HepG2 (cell line): ENCODE results near the gene ABHD12. TPM values are rescaled to one million over a fixed set of nuclear protein-coding genes. Genes with fewer than 3 reads are reported as not detected.

Experiments
- ATAC-seq: fragments of 200-7000 bp; cut with Tn5 transposase; 3 replicates; pipeline ENCODE4 v1.9.1; 2020; ENCODE audit warnings: mild to moderate bottlenecking, moderate library complexity
- BruUV-seq: library from RNA; stranded (reverse); fragments of 400-500 nt; replicated peaks from 2 replicates; lab custom pipeline; 2021; lab: Mats Ljungman, UMichigan
- CTCF ChIA-PET: fragments of 300-600 bp; formaldehyde crosslinking; extraction: SDS; loops from one replicate; lab custom pipeline; 2021; ENCODE audit warnings: low total read pairs, inconsistent platforms, low intra/inter-chr PET ratio; lab: Yijun Ruan, JAX
- POLR2A ChIA-PET: fragments of 350-600 bp; sonication (Branson Sonifier 250); formaldehyde crosslinking; loops from one replicate; lab custom pipeline; 2020; ENCODE audit warnings: antibody characterized with exemption, inconsistent platforms; lab: Yijun Ruan, JAX
- DNase-seq: peaks from one replicate; pipeline ENCODE4 v3.0.0-alpha.2; 2015; ENCODE audit warnings: low spot score
- FAIRE-seq: peaks from 3 replicates; lab custom pipeline; 2011; peaks lifted over from hg19 to GRCh38; lab: Jason Lieb, UNC
- H2AFZ ChIP-seq: one replicate; pipeline ENCODE4 v1.6.1; 2011; ENCODE audit warnings: low read length, inconsistent platforms
- H3K27ac ChIP-seq: fragments of 300-600 bp; 3 replicates; pipeline ENCODE4 v1.8.0; 2011; ENCODE audit warnings: mixed run types, mild to moderate bottlenecking, mixed read lengths, low read length, inconsistent platforms; ENCODE audit not compliant: insufficient read depth; ENCODE audit errors: extremely low read length
- H3K27me3 ChIP-seq, 2 experiments: fragments of 200-600 bp in 1 of 2; 2 replicates in 1 of 2; 3 replicates in 1 of 2; pipeline versions ENCODE4 v1.6.0 to v1.8.0; 2011; ENCODE audit warnings: low read length in 2 of 2, mild to moderate bottlenecking in 2 of 2, moderate library complexity in 2 of 2, inconsistent platforms in 1 of 2; ENCODE audit not compliant: insufficient read depth in 2 of 2, control insufficient read depth in 1 of 2
- H3K36me3 ChIP-seq, 2 experiments: fragments of 200-600 bp in 1 of 2; replicated peaks in 1 of 2; 2 replicates in 1 of 2; 3 replicates in 1 of 2; pipeline versions ENCODE4 v1.5.1 to v1.8.0; 2011; ENCODE audit warnings: low read length in 2 of 2, inconsistent platforms in 1 of 2; ENCODE audit not compliant: insufficient read depth in 2 of 2, control insufficient read depth in 1 of 2
- H3K4me1 ChIP-seq: 2 replicates; pipeline ENCODE4 v1.5.1; 2012; ENCODE audit warnings: low read length, inconsistent platforms; ENCODE audit not compliant: insufficient read depth
- H3K4me2 ChIP-seq: 2 replicates; pipeline ENCODE4 v1.6.0; 2011; ENCODE audit warnings: low read depth, low read length, inconsistent platforms
- H3K4me3 ChIP-seq, 3 experiments: fragments of 200-600 bp in 1 of 3; sonication (generic), shearing (Covaris generic) in 1 of 3; replicated peaks in 1 of 3; 2 replicates each; pipeline ENCODE4 v1.5.1; 2011 to 2016; ENCODE audit warnings: low read length in 3 of 3, inconsistent platforms in 2 of 3, low read depth in 2 of 3, mild to moderate bottlenecking in 2 of 3, control low read depth in 1 of 3, mixed read lengths in 1 of 3; ENCODE audit not compliant: insufficient read depth in 1 of 3
- H3K79me2 ChIP-seq: one replicate; pipeline ENCODE4 v1.6.1; 2011; ENCODE audit warnings: low read length, inconsistent platforms; ENCODE audit not compliant: insufficient read depth
- H3K9ac ChIP-seq: 2 replicates; pipeline ENCODE4 v1.6.0; 2011; ENCODE audit warnings: mild to moderate bottlenecking, low read depth, low read length, inconsistent platforms; ENCODE audit not compliant: insufficient read depth
- H3K9me3 ChIP-seq: 2 replicates; pipeline ENCODE4 v1.5.1; 2012; ENCODE audit warnings: mild to moderate bottlenecking, low read length
- H4K20me1 ChIP-seq: 2 replicates; pipeline ENCODE4 v1.6.0; 2011; ENCODE audit warnings: inconsistent platforms, mild to moderate bottlenecking, low read length, moderate library complexity; ENCODE audit not compliant: insufficient read depth
- DR1 ChIP-seq: sonication (generic); formaldehyde crosslinking; IDR thresholded peaks from 2 replicates; pipeline ENCODE4 v1.8.0; 2021; ENCODE audit warnings: mild to moderate bottlenecking, missing genetic modification reagents, inconsistent platforms
- HNRNPK ChIP-seq: fragments of 200-400 bp; formaldehyde crosslinking; IDR thresholded peaks from 2 replicates; pipeline ENCODE4 v1.6.1; 2018; ENCODE audit warnings: low read length, low read depth, moderate library complexity, mild to moderate bottlenecking; ENCODE audit not compliant: poor library complexity, severe bottlenecking
- MAFK ChIP-seq, 2 experiments: IDR thresholded peaks in 1 of 2; conservative IDR thresholded peaks in 1 of 2; 2 replicates each; pipeline ENCODE4 v1.6.1; 2011; ENCODE audit warnings: improper control_type of control experiment in 2 of 2, low read length in 2 of 2
- NFIB ChIP-seq: sonication (generic); formaldehyde crosslinking; IDR thresholded peaks from 2 replicates; pipeline ENCODE4 v1.9.0; 2021; ENCODE audit warnings: missing genetic modification reagents, mild to moderate bottlenecking, borderline replicate concordance
- NFYC ChIP-seq: IDR thresholded peaks from 2 replicates; pipeline ENCODE4 v1.6.1; 2016; ENCODE audit warnings: missing genetic modification reagents, missing compliant biosample characterization
- PAF1 ChIP-seq: IDR thresholded peaks from 2 replicates; pipeline ENCODE4 v1.6.1; 2016; ENCODE audit warnings: missing genetic modification reagents, missing compliant biosample characterization
- POGZ ChIP-seq: sonication (generic); formaldehyde crosslinking; IDR thresholded peaks from 2 replicates; pipeline ENCODE4 v1.4.0; 2020; ENCODE audit warnings: mild to moderate bottlenecking, missing genetic modification reagents
- SIX1 ChIP-seq: sonication (generic); formaldehyde crosslinking; IDR thresholded peaks from 2 replicates; pipeline ENCODE4 v1.4.0; 2020; ENCODE audit warnings: missing genetic modification reagents, borderline replicate concordance
- ZNF256 ChIP-seq: sonication (generic); formaldehyde crosslinking; conservative IDR thresholded peaks from 2 replicates; pipeline ENCODE4 v1.4.0; 2020; ENCODE audit warnings: missing genetic modification reagents
- ZNF280D ChIP-seq: sonication (generic); formaldehyde crosslinking; IDR thresholded peaks from 2 replicates; pipeline ENCODE4 v1.5.1; 2020; ENCODE audit warnings: mild to moderate bottlenecking, missing genetic modification reagents
- ZNF3 ChIP-seq: IDR thresholded peaks from 2 replicates; pipeline ENCODE4 v1.7.0; 2017; ENCODE audit warnings: inconsistent platforms
- ZNF331 ChIP-seq: sonication (generic); formaldehyde crosslinking; IDR thresholded peaks from 2 replicates; pipeline ENCODE4 v1.4.0; 2020; ENCODE audit warnings: missing genetic modification reagents
- ZNF34 ChIP-seq: sonication (generic); formaldehyde crosslinking; IDR thresholded peaks from 2 replicates; pipeline ENCODE4 v1.4.0; 2020; ENCODE audit warnings: mild to moderate bottlenecking, missing genetic modification reagents, borderline replicate concordance
- ZNF550 ChIP-seq: sonication (generic); formaldehyde crosslinking; IDR thresholded peaks from 2 replicates; pipeline ENCODE4 v1.4.0; 2020; ENCODE audit warnings: mild to moderate bottlenecking, missing genetic modification reagents, borderline replicate concordance
- ZNF605 ChIP-seq: sonication (generic); formaldehyde crosslinking; IDR thresholded peaks from 2 replicates; pipeline ENCODE4 v1.8.0; 2022; ENCODE audit warnings: mild to moderate bottlenecking, missing genetic modification reagents
- ZNF687 ChIP-seq: sonication (generic); formaldehyde crosslinking; IDR thresholded peaks from 2 replicates; pipeline ENCODE4 v1.5.1; 2020; ENCODE audit warnings: mild to moderate bottlenecking, missing genetic modification reagents, moderate library complexity
- ZNF747 ChIP-seq: sonication (generic); formaldehyde crosslinking; IDR thresholded peaks from 2 replicates; pipeline ENCODE4 v1.8.1; 2023; ENCODE audit warnings: missing genetic modification reagents, mild to moderate bottlenecking, borderline replicate concordance
- WGBS: methylation state at CpG from one replicate; pipeline ENCODE4 v1.1.6; 2017; ENCODE audit warnings: low lambda C conversion rate; 5-methylcytosine and 5-hydroxymethylcytosine counted together
- in situ Hi-C: cut with HindIII; loops from 2 replicates; pipeline ENCODE4 v1.10.0; 2017; ENCODE audit warnings: low pct_unique_long_range_greater_than_20kb; ENCODE audit not compliant: extremely low pct_ligation_motif_present
- intact Hi-C: fragments of 100-400 bp; cut with micrococcal nuclease; formaldehyde crosslinking; loops from one replicate; pipeline ENCODE4 v1.10.0; 2022; ENCODE audit not compliant: unreplicated experiment
- polyA plus RNA-seq, 8 experiments: library from polyadenylated mRNA; depleted of rRNA in 3 of 8; stranded (reverse) in 7 of 8; unstranded in 1 of 8; fragments of >200 nt; fragmentation: Illumina TruSeq in 4 of 8; extraction: Trizol in 4 of 8; gene quantifications; 2 replicates each; pipeline versions ENCODE4 v1.2.1 to v1.2.3, GENCODE V29; 2011 to 2016; ENCODE audit warnings: low read depth in 4 of 8, missing spikeins in 1 of 8, mixed read lengths in 1 of 8; ENCODE audit not compliant: insufficient read depth in 1 of 8
- total RNA-seq, 5 experiments: library from RNA; depleted of rRNA; stranded (reverse); fragments of >200 nt; fragmentation: Illumina TruSeq; extraction: Trizol; gene quantifications; 2 replicates each; pipeline ENCODE4 v1.2.3, GENCODE V29; 2016; ENCODE audit warnings: low read depth in 1 of 5

Gene ABHD12
- total and polyA plus RNA-seq, 2 of the 13 experiments (the other 11 are each of a cell fraction or from before 2014, with no cell fraction given): 23.5 to 72.1 TPM

- POLR2A ChIA-PET: no interaction called here
- Histone ChIP-seq H3K79me2 (no peaks in the 10 kb centered on the region), H3K27ac (no peak overlapping the region), H3K9ac (no peak overlapping the region), H2AFZ (no peak overlapping the region), H4K20me1 (no peaks in the 10 kb centered on the region), H3K27me3 (no peaks in the 10 kb centered on the region), H3K4me2 (no peak overlapping the region), H3K36me3 (peaks cover 28 to 48% of the 10 kb centered on the region in 2 experiments), H3K4me1 (0 out of 2 replicates have a peak, but pooled peaks cover 5% of the 10 kb centered on the region), H3K9me3 (no peaks in the 10 kb centered on the region), H3K4me3 (no peak overlapping the region)
- WGBS: 96% methylated on average over 14 of the region's 22 CpGs
- intact Hi-C loops: loop anchor here (5.0 to 10.0 kb wide), 2 partner anchors 104 to 299 kb away; partner anchors contain the start of genes ABHD12 and APMAP
- DNase-seq: no peak
- FAIRE-seq: no peak
- CTCF ChIA-PET: no interaction called here
- in situ Hi-C loops: loop anchor here (10.0 kb wide), 1 partner anchor 296 kb away; the partner anchor contains the start of gene APMAP
- no peak for ATAC-seq
- BruUV-seq: no TSS peak
- TF ChIP-seq NFIB (no peak), ZNF550 (CRISPR knock-in tag) (no peak), ZNF3 (CRISPR knock-in tag) (no peak), ZNF34 (CRISPR knock-in tag) (no peak), ZNF256 (CRISPR knock-in tag) (no peak), ZNF280D (CRISPR knock-in tag) (no peak), POGZ (CRISPR knock-in tag) (no peak), DR1 (CRISPR knock-in tag) (no peak), HNRNPK (peak; percentile 34), PAF1 (no peak), ZNF331 (no peak), ZNF747 (no peak), MAFK (conservative IDR thresholded peaks at IDR 0.05 in 1 of 2, IDR thresholded peaks at IDR 0.05 in 1 of 2; ENCODE audit: low read length in 2 of 2) (no peak), SIX1 (CRISPR knock-in tag) (no peak), ZNF605 (CRISPR knock-in tag) (no peak), ZNF687 (CRISPR knock-in tag) (0 out of 2 replicates have a peak, but pooled peaks have one; percentile 8), NFYC (CRISPR knock-in tag) (no peak)
Observed at GRCh38 chr20:25290646-25291431, 99.8 kb downstream of the ABHD12 start.
